HAP-1 (cell line): Measurements from ENCODE around the gene C5orf63.

Source experiments
- DNase-seq, 2 experiments: peaks; one replicate each; pipeline ENCODE4 v3.0.0-alpha.2; 2016 to 2020; ENCODE audit warnings: low spot score in 2 of 2
- H3K27me3 ChIP-seq: fragments of 250-450 bp; sonication (Bioruptor Pico); 2 replicates; pipeline ENCODE4 v1.5.1; 2020; ENCODE audit warnings: low read depth, mild to moderate bottlenecking, moderate library complexity
- H3K36me3 ChIP-seq: fragments of 250-450 bp; sonication (Bioruptor Pico); replicated peaks from 2 replicates; pipeline ENCODE4 v1.5.1; 2020; ENCODE audit warnings: mild to moderate bottlenecking
- H3K4me1 ChIP-seq: fragments of 250-450 bp; sonication (Bioruptor Pico); 2 replicates; pipeline ENCODE4 v1.5.1; 2020; ENCODE audit warnings: mild to moderate bottlenecking
- H3K4me3 ChIP-seq: fragments of 250-450 bp; sonication (Bioruptor Pico); 2 replicates; pipeline ENCODE4 v1.5.1; 2020; ENCODE audit warnings: mild to moderate bottlenecking, moderate library complexity
- H3K9me3 ChIP-seq: fragments of 250-450 bp; sonication (Bioruptor Pico); 2 replicates; pipeline ENCODE4 v1.5.1; 2020; ENCODE audit warnings: mild to moderate bottlenecking, moderate library complexity
- in situ Hi-C: fragments of 300-500 bp; cut with MboI; formaldehyde crosslinking; loops from 3 replicates; pipeline ENCODE4 v1.14.3; 2020; ENCODE audit warnings: low sequenced_read_pairs, inconsistent platforms, mixed read lengths

Gene C5orf63

GRCh38 chr5:127003798-127004495, 69.4 kb downstream of the C5orf63 start:
- Histone ChIP-seq H3K4me1 (no peaks in the 10 kb centered on the region; the same call in 1 of the 2 replicates), H3K27me3 (no peaks in the 10 kb centered on the region), H3K36me3 (no peaks in the 10 kb centered on the region), H3K4me3 (no peak overlapping the region), H3K9me3 (no peaks in the 10 kb centered on the region)
- DNase-seq = no peak
- in situ Hi-C loops = no loop called here

- in situ Hi-C loops = no loop called here
- no peaks in the 10 kb centered on the region for H3K9me3 ChIP-seq
- H3K27me3 ChIP-seq = no peaks in the 10 kb centered on the region
- H3K4me1 ChIP-seq = no peaks in the 10 kb centered on the region
- no peak for DNase-seq
- H3K36me3 ChIP-seq = no peaks in the 10 kb centered on the region
- no peak overlapping the region for H3K4me3 ChIP-seq
Observed at GRCh38 chr5:127002390-127002789, 70.9 kb downstream of the C5orf63 start.

GRCh38 chr5:127001621-127002296, 71.5 kb downstream of the C5orf63 start:
- Histone ChIP-seq H3K27me3 (no peaks in the 10 kb centered on the region), H3K4me1 (no peaks in the 10 kb centered on the region), H3K9me3 (no peaks in the 10 kb centered on the region), H3K4me3 (no peak overlapping the region), H3K36me3 (no peaks in the 10 kb centered on the region)
- in situ Hi-C loops = no loop called here
- no peak for DNase-seq
